HG02678 (cell line): ENCODE data around the gene CD44.
A peak's percentile ranks its signal among the peaks of the same experiment; 100 is the strongest.

ENCODE experiments used
- ATAC-seq: cut with Tn5 transposase; IDR thresholded peaks from one replicate; pipeline ENCODE4 v1.9.1; 2021; ENCODE audit warnings: mild to moderate bottlenecking, moderate library complexity; ENCODE audit not compliant: unreplicated experiment

Gene CD44

DNA sequence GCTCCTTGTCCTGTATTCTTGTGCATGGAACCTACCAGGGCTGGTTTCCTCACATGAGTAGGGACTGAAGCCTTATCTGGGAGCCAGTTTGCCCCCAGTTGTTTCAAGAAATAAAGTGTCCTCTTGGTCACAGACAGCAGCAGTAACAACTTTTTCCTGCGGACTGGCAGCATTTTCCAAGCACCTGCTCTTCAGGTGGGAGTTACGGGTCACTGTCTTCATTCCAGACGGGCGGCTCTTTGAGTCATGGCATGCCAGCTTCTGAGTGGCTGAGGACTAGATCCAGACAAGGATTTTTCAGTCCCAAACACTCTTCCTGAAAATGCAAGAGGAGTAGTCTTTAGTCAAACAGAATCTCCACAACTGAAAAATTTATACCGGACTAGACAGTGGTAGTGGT lies 2.7 kb upstream of the CD44 start:
- no peak for ATAC-seq

DNA sequence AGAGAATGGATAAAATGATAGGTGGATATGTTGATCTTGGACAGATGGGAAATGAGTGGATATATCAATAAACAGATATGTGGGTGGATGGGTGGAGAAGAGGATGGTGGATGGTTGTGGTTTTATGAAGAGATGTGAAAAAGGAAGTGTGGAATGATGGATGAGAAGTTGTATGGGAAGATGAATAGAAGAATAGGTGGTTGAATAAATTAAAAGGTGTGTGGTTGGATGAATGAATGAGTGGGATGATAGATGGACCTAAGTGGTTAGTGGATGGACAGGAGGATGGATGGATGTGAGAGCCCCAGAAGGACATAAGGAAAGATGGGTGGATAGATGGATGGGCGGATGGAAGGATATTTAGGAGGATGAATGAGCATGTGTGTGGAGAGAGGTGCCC lies 913 bp upstream of the CD44 start:
- no peak for ATAC-seq

DNA sequence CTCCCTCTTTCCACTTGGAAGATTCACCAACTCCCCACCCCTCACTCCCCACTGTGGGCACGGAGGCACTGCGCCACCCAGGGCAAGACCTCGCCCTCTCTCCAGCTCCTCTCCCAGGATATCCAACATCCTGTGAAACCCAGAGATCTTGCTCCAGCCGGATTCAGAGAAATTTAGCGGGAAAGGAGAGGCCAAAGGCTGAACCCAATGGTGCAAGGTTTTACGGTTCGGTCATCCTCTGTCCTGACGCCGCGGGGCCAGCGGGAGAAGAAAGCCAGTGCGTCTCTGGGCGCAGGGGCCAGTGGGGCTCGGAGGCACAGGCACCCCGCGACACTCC lies 397 bp upstream of the CD44 start:
- no peak for ATAC-seq

DNA sequence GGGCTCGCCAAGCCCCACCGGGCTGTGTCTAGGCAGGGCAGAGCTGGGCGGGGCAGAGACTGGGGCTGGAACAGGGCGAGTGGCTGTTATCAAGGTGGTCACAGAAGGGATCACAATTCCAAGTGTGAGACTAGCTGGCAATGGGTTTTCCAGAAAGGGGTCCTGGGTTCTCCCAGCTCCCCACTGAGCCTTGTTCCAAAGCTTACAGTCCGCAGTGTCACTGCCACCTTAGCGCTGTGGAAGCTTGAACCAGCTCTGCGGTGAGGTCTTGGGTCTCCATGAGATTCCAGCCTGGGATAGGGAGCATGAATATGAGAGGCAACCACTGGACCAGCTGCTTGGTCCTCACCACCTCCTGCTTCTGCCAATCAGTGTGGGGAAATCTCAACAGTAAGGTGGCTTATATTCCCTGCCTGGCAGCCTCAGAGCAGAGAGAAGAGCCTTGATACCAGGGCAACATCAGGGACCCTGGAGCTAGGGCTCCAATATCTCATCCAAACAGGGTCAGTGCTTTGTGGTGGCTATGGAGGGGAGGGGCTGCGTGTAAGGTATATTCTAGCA lies 831 bp downstream of the CD44 start:
- ATAC-seq: no peak

DNA sequence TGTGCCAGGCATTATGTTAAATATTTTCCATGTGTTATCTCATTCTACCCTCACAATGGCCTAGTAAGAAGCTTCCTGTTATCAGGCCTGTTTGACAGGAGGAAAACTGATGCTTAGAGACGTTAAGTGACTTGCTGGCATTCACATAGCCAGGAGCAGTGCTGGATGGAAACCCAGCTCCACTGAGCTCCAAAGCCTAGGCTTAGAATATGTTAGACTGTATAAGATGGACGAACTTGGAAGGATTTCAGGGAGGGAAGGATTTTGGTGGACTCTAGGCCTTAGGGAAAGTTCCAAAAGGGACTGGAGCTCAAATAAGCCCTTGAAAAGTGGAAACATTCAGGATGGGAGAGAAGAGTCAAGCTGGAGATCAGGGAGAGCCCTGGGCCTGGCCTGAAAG lies 2.1 kb downstream of the CD44 start:
- ATAC-seq: no peak

DNA sequence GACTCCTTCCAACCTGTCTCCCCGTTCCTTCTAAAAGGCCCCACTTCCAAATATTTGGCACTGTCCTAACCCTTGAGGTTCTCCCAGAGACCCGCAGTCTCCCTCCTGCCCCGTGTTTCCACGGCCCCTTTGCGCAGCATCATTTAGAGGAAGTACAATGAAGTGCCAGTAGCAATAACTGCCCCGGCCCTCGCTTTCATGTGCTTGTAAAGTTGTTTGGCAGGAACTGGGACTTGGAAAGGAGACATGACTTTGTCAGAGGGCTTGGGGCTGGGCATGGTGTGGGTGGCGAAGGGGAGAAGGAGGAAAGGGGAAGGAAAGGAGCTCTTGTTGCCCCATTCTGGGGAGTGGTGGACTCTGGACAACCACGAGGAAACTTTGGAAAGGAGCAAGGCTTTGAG lies 2.6 kb downstream of the CD44 start:
- no peak for ATAC-seq

DNA sequence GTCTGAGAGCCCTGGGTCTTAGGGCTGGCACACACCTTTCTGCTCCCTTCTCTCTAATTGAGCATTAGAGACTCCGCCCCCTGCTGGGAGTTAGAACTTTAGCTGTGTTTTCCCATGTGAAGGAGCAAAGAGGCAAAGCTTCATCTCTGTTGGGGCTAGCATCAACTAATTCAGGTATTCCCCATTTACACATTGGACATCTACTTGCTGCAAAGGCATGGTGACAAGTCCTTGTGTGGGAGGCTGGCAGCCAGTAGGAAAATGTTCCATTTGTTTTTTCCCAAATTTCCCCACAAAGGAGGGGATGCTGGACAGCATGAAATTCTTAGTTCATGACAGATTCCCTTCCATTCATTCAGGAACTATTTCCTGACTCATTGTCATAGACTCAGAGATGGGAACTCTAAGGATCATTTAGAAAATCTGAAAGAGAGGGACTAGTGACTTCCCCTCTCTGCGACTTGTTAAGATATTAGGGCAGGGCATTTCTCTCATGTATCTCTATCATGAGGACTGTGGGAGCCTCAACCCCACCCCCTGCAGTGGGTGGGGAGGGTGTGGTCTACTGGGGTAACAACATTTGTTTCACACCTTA lies 3.6 kb downstream of the CD44 start:
- ATAC-seq: no peak

DNA sequence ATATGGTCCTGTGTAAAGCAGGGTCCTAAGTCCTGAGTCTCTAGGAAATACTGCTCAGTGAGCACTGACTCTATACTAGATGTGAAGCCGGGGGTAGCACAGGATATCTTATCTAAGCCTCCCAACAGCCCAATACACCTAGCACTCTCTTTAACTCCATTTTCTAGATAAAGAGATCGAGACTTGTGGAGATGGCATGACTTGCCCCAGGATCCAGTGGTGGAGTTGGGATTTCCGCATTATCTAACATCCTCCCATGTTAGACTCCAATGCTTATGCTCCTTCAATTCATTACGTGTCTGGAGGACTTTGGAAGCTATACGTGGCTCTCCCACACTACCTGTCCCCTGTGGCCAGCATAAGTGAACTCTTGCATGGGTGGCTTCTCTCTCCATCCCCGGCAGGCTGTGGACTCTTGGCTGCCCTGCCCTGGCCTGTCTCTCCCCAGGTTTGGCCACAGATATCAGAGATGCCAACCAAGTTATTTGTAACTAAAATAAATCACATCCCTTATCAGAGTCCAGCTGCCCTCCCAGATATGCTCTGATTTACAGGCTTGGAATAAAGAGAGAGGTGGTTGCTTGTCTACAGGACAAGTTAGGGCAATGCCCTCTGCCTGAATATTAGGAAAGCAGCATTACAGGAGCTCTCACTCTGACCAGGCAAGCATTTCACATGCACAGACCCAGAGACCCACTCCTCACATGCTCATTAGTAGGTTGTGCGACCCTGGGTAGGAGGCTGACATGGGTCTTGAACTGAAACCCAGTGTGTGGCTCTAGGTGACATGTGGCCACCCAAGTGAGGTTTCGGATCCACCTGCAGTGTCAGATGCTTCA lies 4.5 kb downstream of the CD44 start:
- ATAC-seq: no peak

DNA sequence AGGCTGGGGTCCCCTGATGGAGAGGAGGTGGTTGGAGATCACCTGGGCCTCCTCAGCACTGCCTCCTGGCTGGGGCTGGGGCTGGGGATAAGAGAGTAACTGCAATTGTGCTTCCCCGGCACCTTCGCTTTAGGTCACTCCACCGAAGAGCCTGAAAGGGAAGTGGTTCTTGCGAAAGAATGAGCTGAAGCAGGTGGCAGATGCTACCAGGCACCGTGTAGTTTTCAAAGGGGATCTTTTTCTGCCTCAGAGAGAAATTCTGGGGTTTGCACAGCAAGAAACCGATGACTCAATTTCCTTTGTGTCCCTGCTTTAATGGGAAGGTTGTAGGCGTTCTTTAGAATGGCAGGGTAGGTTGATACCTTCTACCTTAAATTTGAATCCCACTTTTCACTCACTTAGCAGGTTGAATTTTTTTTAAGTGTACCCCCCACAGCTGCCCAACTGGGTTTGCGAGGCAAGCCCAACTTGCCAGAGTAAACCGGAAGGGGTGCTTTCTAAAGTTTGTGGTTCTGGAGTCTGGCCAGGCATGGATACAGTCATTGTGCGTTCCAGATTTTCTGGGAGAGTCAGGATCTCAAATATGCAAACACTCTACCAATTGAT lies 5.3 kb downstream of the CD44 start:
- peak; percentile 55 for ATAC-seq

DNA sequence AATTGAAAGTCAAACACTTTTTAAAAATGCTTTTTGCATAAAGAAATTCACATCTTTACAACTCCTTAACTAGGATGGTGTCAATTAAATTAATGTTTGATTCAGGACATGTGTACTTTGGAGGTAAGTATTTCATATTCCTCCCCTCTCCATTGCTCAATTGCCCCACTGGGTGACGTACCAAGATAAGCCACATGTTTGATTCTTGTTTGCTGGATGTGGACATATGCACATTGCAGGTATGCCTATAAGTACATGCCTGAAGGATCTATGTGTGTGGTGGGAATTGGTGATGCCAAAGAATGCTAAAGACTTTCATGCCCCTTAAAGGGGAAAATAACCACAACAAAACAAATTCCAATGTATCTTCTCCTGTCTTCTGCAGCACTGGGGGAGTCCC lies 5.8 kb downstream of the CD44 start:
- ATAC-seq: no peak

DNA sequence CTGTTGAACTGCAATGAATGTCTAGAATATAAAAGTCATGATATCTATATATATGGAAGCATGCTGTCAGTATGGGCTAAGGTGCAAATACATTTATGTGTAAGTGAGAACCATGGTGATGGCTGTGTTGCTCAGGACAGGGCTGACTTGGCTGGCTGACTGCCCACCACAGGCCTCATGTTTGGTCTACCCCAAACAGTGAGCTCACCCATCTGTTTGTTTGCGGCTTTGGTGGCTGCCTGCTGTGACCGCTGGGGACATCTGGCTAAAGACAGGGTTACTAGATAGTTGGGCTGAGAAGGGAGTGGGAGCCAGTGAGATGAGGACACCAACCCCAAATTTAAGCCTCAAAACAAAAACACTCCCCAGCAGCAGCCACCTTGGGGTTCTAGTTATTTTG lies 6.3 kb downstream of the CD44 start:
- ATAC-seq: peak; percentile 68

DNA sequence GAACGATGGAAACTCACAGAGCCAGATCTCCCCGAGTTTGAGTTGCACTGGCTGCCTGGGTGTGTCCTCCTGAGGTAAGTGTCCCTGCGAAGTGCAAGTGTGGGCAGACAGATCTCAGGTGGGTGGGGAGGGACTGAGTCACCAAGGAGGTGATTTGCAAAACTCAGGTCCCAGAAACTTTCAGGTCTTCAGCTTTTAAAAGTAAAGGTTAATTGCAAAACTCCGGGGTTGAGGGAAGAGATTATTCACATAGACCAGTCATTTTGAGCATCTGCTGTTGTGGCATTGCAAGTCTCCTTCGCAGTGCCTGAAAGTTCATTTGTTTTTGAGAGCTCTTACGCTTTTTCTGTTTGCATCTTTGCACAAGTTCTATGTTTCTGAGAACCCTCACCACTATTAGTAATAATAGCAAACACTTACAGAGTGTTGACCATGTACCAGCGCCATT lies 7.1 kb downstream of the CD44 start:
- ATAC-seq: peak; percentile 33

DNA sequence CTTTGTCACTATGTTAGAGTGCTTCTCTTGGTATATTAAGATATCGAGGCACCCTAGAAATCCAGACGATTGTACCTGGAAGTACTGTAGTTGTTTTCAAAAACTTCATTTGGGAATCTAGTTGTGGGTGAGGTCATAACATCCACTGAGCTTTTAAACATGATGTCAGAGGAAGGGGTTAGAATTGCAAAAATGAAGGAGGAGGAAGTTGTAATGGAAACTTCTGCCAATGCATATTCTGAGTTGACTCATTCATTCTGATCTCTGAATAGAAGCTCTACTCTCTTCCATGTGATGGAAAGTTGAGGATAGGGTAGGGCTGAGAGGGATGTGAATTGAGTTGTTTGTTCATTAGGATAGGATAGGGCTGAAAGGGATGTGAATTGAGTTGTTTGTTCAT lies 7.7 kb downstream of the CD44 start:
- no peak for ATAC-seq

DNA sequence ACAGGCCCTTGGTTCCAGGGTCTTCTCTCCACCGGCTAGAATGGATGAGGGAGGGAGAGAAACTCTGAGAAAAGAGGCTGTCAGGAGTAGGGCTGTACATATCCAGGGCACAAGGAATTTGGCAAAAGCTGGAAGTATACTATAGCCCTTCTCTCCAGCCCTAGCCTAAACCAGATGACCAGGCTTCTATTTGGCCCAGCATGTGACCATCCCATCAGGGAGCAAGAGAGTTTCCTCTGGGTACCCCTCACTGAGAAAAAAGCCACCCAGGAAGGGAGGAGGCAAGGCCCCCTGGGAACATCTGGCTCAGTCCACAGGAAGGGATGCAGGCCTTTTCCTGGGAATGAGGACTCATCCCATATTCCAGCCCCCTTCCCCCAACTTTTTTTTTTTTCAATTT lies 8.3 kb downstream of the CD44 start:
- no peak for ATAC-seq

DNA sequence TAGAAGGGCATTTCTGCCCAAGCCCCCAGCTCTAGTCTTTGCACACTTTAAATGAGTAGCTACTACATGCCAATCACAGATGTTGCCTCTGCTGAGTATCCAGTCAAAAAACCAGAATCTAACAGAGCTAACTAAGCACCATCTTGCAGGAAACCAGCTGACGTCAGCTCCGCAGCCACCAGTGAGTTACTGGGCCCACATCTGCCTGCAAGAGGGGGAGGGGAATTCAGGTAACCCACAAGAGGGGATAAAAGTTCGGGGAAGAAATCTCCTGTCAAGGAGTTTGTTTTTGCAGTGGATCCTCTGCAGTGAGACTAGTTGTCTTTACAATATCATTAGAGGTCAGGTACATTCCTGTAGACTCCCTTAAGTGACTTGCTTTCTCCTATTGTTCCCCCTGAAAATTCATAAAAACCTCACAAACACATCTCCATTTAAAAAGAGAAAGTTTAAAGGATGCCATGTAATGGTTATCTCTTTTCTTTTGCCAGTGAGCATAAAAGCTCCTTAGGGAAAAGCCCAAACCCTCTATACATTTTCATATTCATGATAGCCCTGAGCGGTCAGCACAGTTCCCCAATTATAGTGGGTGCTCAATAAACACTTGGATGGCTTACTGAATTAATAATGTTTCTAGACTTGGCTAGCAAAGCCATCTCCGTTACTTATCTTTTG lies 9.3 kb downstream of the CD44 start:
- ATAC-seq: no peak

DNA sequence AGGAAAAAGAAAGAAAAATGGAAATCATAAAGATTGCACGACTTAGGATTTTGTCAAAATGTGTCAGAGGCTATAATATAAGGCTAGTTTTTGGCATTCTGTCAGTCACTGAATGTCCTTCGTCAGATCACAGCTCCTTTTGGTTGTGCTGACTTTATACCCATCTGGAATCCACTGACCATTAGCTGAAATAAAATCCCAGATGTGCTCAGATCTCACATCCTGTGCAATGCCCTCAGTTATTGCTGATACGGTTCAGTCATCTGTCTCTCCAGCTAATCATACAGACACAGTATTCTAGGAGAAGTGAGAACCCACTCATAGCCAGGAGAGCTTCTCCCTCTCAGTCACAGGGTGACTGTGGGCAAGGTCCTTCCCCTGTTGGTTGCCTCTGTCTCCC lies 11.5 kb downstream of the CD44 start:
- ATAC-seq: no peak

DNA sequence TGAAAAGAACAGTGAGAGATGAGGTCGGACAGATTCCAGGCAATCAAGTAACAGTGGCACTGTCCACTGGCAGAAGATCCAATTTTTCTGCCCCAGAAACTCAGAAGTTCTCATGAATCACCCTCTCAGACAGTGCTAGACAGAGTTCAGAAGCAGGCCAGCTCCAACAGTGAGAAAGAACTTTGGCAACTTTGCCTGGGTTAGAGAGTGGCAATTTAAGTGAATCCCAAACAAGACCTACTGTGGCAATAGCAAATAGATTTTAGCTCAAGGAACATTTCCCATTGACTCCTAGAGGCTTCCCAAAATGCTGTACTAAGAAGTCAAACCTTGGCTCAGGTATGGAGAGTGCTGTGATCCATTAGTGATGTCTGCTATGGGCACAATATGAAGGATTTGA lies 12.3 kb downstream of the CD44 start:
- no peak for ATAC-seq

DNA sequence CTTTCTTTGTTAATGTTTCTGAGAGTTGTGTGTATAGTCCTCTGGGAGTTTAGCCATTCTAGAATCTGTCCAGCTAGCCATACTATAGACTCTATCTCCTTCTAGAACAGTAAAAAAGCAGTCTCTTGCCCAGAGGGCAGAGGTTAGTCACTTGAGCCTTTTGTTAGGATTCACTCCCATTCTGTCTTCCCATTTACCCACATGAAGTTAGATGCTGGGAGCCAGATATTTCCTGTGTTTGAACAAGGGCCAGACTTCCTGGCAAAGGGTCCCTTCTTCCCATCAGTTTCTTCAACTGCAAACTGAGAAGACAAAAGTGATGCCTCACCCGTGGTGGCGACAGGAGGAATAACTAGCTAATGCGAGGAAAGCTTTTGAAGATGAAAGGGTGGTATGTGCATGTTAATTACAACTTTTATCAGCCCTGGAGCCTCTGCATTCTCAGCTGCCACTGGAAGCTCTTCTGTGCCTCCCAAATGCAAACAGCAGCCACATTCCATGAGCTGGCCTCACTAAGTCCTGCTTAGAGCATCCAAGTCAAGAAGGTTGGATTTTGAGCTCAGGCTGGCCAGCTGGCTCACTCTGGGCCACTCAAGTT lies 12.8 kb downstream of the CD44 start:
- no peak for ATAC-seq

DNA sequence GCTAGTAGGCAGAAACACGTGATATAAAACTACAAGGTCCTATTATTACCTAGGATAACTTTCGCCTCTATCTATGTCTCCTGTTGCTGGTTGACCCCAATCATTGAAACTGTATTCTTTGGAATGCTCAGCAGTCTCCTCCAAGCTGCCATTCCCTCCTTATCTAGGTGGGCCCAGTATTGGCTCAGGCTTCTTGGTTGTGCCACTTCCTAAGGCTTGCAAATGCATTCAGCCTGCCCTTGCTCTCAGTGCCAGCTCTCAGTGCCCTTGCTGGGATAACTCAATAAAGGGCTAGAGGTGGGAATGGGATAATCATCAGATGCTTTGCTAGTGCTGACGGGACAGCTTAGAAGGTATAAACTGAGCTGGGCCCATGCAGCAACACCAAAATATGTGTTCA lies 13.6 kb downstream of the CD44 start:
- no peak for ATAC-seq

DNA sequence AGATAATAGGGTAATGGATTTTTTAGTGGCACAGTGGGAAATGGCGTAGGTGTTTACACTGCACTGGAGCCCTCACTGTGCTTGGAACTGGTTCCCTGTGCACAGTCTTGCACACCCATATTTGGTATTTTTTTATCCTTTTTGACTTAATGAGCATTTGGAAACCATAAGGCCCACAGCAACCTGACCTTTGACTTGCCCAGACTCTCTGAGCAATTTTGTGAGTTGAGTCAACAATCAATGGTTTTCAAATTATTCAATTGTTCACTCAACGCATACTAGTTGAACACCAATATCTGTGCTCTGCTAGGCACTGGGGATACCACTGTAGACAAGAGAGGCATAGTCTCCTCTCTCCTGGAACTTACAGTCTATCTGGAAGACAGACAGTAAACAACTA lies 14.3 kb downstream of the CD44 start:
- ATAC-seq: no peak

DNA sequence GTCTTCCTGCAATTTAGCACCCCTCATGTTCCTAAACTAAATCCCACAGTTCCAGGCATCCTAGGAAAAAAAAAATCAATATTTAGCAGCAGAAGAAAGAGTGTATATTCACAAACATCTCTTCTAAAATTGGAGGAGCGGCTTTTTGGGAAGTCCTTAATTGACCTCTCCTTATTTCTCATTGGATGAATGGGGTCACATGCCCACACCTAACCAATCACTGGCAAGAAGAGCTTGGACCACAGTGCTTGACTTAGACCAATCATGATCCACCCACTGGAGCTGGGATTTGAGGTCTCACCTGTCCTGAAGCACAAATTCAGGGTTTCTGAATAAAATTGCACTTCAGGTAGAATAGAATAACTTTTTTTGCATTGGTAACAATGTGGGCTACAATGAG lies 16.0 kb downstream of the CD44 start:
- no peak for ATAC-seq
